Mucosa of descending colon (tissue), 3 donors: Measurements from ENCODE around the gene P2RX6. TPM values are rescaled to one million over a fixed set of nuclear protein-coding genes. Genes with fewer than 3 reads are reported as not detected.
"Not testable (repeated sequence)": the region's sequence is repeated elsewhere in the genome, so short reads cannot be mapped to it uniquely, and the experiment has no call there.

Source experiments
- ATAC-seq: fragments of 200-7000 bp; cut with Tn5 transposase; one replicate; pipeline ENCODE4 v1.9.1; 2020; ENCODE audit warnings: mild to moderate bottlenecking, moderate library complexity
- DNase-seq, 3 donors: peaks; one replicate each; pipeline ENCODE4 v3.0.0-alpha.2; 2020
- H3K36me3 ChIP-seq: fragments of 200-600 bp; one replicate; pipeline ENCODE4 v1.8.0; 2021; ENCODE audit warnings: low read depth, mild to moderate bottlenecking
- H3K4me1 ChIP-seq: fragments of 200-600 bp; one replicate; pipeline ENCODE4 v1.8.0; 2021; ENCODE audit warnings: low read depth, mild to moderate bottlenecking
- H3K4me3 ChIP-seq: fragments of 200-600 bp; one replicate; pipeline ENCODE4 v1.8.0; 2021; ENCODE audit warnings: mild to moderate bottlenecking
- H3K9me3 ChIP-seq: fragments of 200-600 bp; one replicate; pipeline ENCODE4 v1.8.0; 2021; ENCODE audit warnings: mild to moderate bottlenecking
- intact Hi-C, 2 donors: fragments of 100-400 bp; cut with DNase I in 1 of 2; cut with micrococcal nuclease in 1 of 2; formaldehyde crosslinking; loops; one replicate each; pipeline versions ENCODE4 v1.11.0 to v1.11.1; 2022; cut with DNase I, micrococcal nuclease
- total RNA-seq, 3 donors: library from RNA; stranded (reverse); fragmentation: NEBNext Ultra II Directional in 2 of 3; extraction: Animal tissue kit (Norgen Biotek cat#: 25700) in 2 of 3; gene quantifications; one replicate each; pipeline versions ENCODE4 v1.2.1 to v1.2.4, GENCODE V29; 2021 to 2023
- TF ChIP-seq, protein P1 (sequence below): fragments of 200-600 bp; IDR thresholded peaks from one replicate; pipeline ENCODE4 v1.8.0; 2022; ENCODE audit warnings: antibody characterized with exemption, mild to moderate bottlenecking
- donor health status: DM: no; HTN: no; CAD: no; lungs with moderate emphysema.
- donor health status: DM: no; HTN: no; CAD: no.
- donor health status: DM: no; HTN: yes; CAD: no.

The P2RX6 gene
- total RNA-seq, 3 donors from 2014 or later = 1.4 to 1.6 (median 1.4) TPM

DNA sequence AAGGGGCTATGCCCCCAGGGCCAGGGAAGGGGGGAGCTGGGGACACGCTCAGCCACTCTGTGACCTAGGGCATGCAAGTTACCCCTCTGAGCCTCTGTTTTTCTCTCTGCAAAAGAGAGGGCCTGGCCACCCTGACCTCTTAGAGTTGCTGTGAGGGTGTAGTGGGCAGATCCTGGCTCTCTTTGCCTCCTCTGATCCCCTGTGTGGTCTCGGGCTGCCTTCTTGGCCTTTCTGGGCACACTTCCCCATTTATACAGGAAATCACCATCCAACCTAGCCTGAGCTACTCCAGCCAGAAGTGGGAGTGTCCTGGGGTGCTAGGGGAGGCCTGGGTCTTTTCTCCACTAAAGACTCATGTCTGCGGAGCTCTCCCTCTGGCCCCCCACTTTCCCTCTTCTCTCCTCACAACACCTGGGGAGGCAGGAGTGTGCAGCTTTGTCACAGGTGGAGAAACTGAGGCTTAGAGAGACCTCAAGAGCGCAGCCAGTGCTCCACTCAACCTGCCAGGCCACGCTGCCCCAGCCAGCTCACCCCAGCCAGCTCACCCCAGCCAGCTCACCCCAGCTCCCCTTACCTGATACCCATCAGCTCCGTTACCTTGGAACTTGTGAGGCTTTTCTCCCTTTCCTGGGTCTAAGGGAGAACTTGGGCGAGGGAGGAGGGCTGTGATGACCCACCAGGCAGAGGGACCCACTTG is 46.5 kb upstream of the P2RX6 start:
- TF ChIP-seq, protein P1, sequence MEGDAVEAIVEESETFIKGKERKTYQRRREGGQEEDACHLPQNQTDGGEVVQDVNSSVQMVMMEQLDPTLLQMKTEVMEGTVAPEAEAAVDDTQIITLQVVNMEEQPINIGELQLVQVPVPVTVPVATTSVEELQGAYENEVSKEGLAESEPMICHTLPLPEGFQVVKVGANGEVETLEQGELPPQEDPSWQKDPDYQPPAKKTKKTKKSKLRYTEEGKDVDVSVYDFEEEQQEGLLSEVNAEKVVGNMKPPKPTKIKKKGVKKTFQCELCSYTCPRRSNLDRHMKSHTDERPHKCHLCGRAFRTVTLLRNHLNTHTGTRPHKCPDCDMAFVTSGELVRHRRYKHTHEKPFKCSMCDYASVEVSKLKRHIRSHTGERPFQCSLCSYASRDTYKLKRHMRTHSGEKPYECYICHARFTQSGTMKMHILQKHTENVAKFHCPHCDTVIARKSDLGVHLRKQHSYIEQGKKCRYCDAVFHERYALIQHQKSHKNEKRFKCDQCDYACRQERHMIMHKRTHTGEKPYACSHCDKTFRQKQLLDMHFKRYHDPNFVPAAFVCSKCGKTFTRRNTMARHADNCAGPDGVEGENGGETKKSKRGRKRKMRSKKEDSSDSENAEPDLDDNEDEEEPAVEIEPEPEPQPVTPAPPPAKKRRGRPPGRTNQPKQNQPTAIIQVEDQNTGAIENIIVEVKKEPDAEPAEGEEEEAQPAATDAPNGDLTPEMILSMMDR = no peak
- no peak for ATAC-seq
- Histone ChIP-seq H3K4me3 (no peak overlapping the region), H3K4me1 (peaks cover 20% of the 10 kb centered on the region), H3K36me3 (no peaks in the 10 kb centered on the region), H3K9me3 (no peaks in the 10 kb centered on the region)
- peak in 1 of 3 donors; percentile 35 for DNase-seq
- intact Hi-C loops = no loop called here

DNA sequence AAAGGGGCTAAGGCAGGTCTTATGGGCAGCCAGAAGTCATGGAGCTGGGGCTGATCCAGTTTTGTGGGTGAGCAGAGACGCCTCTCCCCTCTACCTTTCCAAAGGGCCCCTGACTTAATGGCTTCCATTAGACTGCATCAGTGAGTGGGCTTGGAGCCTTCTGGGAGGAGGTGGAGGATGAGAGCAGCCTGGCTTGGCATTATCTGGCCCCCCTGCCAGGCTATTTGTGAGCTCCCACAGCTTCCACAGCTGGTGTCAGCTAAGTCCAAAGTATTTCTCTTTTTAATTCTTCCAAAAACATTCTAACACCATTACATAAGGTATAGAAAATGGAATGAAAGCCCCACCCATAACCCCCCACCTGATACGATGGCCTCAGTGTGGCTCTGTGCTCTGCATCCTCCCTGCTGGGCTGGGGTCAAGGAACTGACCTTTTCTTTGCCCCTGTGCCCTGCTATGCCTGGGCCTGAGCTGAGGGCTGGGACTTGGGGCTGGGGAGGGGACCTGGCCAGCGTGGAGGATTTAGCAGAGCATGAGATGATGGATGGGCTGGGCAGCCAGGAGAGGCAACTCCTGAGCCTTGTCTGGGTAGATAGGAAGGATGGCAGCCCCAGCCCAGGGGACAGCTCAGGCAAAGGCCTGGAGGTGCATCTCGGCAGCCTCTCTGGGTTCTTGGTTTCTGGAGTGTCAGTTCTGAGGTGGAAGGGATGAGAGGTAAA is 43.9 kb upstream of the P2RX6 start:
- Histone ChIP-seq H3K4me3 (no peak overlapping the region), H3K4me1 (peaks cover 7% of the 10 kb centered on the region), H3K36me3 (no peaks in the 10 kb centered on the region), H3K9me3 (no peaks in the 10 kb centered on the region)
- no peak for ATAC-seq
- DNase-seq = peak in 1 of 3 donors; percentile 6
- intact Hi-C loops = no loop called here
- TF ChIP-seq, protein P1 = no peak

DNA sequence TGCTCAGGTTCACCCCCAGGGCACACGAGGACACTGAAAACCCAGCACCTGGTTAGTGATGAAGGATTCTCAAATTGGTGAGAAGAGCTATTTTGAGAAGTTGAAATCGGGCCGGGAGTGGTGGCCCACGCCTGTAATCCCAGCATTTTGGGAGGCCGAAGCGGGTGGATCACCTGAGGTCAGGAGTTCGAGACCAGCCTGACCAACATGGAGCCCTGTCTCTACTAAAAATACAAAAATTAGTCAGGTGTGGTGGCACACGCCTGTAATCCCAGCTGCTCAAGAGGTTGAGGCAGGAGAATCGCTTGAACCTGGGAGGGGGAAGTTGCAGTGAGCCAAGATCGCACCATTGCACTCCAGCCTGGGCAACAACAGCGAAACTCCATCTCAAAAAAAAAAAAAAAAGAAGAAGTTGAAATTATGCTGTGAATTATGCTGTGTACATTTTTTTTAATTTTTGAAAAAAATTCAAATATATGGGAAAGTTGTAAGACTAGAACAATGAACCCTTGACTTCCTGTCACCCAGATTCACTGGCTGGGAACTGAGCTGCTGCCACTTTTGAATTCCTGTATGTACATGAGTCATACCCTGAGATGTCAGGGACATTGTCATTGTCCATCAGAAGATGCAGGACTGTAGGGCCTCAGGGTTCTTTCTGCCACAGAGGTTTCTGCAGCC is 42.8 kb upstream of the P2RX6 start:
- DNase-seq, intact Hi-C loops, H3K4me3 ChIP-seq, H3K9me3 ChIP-seq, H3K4me1 ChIP-seq, ATAC-seq, H3K36me3 ChIP-seq: not testable (repeated sequence)

DNA sequence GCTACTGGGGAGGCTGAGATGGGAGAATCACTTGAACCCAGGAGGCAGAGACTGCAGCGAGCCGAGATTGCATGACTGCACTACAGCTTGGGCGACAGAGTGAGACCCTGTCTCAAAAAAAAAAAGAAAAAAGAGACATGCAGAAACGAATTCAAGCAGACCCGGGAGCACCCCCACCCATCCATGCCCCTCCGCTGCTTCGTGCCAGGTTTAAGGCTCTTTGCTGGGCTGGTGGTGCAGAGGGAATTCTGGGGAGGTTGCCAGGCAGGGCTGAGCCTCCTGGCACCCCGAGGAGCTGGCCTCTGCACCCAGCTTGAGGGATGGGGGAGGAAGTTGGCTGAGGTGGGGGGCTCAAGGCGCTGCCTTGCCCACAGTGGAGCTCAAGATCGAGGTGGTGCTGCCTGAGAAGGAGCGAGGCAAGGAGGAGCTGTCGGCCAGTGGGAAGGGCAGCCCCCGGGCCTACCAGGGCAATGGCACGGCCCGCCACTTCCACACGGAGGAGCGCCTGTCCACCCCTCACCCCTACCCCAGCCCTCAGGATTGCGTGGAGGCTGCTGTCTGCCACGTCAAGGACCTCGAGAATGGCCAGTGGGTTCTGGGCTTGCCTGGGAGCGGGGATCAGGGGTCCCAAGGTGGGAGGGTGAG is 41.9 kb upstream of the P2RX6 start:
- DNase-seq = no peak
- H3K4me1 ChIP-seq = no peaks in the 10 kb centered on the region
- ATAC-seq = no peak
- no peaks in the 10 kb centered on the region for H3K36me3 ChIP-seq
- no peak overlapping the region for H3K4me3 ChIP-seq
- no peaks in the 10 kb centered on the region for H3K9me3 ChIP-seq
- TF ChIP-seq, protein P1 = no peak
- intact Hi-C loops = no loop called here

DNA sequence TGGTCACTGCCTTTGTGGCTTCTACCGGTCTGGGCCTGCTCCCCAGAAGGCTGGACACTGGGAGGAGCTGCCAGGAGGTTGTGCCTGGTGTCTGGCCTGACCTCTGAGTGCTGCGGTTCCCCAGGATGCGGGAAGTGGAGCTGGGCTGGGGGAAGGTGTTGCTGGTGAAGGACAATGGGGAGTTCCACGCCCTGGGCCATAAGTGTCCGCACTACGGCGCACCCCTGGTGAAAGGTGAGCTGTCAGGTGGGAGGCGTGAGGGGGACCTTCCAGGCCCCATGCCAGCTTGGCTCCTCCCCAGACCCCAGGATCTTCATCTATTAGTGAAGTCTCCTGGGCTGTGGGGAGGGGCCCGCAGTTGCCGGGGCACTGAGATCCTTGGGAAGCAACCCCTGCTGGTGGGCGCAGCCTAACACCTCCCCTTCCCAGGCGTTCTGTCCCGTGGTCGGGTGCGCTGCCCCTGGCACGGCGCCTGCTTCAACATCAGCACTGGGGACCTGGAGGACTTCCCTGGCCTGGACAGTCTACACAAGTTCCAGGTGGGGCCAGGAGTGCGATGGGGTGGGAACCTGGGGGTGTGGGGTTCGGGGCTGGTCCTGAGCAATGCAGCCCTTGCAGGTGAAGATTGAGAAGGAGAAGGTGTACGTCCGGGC is 41.2 kb upstream of the P2RX6 start:
- Histone ChIP-seq H3K9me3 (peaks cover 5% of the 10 kb centered on the region), H3K36me3 (no peaks in the 10 kb centered on the region), H3K4me1 (no peaks in the 10 kb centered on the region), H3K4me3 (no peak overlapping the region)
- intact Hi-C loops = no loop called here
- ATAC-seq (no peak), DNase-seq (no peak)
- TF ChIP-seq, protein P1 = no peak
